Activated CD4-positive, CD25-positive, alpha-beta regulatory T cell treated with anti-CD3 and anti-CD28 coated beads, Interleukin-2, amount 50 U/mL, for 72 hours (primary cell): ENCODE results near the gene AVPR1A.
"Not testable (repeated sequence)": the region's sequence is repeated elsewhere in the genome, so short reads cannot be mapped to it uniquely, and the experiment has no call there.

Experiments
- DNase-seq: peaks from one replicate; pipeline ENCODE4 v3.0.0; 2021

AVPR1A gene

GRCh38 chr12:63150713-63151622, at the start of gene AVPR1A:
Gene AVPR1A, minus strand, starts transcription at chr12:63151201. Its CDS starts 365 bp downstream, at chr12:63150836.
- no peak for DNase-seq

DNA sequence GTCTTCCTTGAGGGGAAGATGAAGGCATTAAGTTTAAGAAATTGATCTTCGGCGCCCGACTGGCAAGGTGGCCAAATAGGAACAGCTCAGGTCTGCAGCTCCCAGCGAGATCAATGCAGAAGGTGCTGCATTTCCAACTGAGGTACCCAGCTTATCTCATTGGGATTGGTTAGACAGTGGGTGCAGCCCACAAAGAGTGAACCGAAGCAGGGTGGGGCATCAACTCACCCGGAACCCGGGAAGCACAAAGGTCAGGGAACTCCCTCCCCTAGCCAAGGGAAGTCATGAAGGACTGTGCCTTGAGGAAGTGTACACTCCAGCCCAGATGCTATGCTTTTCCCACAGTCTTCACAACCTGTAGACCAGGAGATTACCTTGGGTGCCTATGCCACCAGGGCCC, 45.2 kb upstream of the AVPR1A start:
- no peak for DNase-seq

- no peak for DNase-seq
Observed at GRCh38 chr12:63179224-63179623, 28.2 kb upstream of the AVPR1A start.

- DNase-seq: no peak
Observed at GRCh38 chr12:63170321-63170720, 19.3 kb upstream of the AVPR1A start.

- DNase-seq: not testable (repeated sequence)
Observed at GRCh38 chr12:63167741-63168140, 16.7 kb upstream of the AVPR1A start.

GRCh38 chr12:63164911-63165310, 13.9 kb upstream of the AVPR1A start:
- DNase-seq: no peak

GRCh38 chr12:63163541-63163940, 12.5 kb upstream of the AVPR1A start:
- no peak for DNase-seq

GRCh38 chr12:63155375-63155774, 4.4 kb upstream of the AVPR1A start:
- no peak for DNase-seq

GRCh38 chr12:63154560-63154959, 3.6 kb upstream of the AVPR1A start:
- no peak for DNase-seq

GRCh38 chr12:63152321-63152700, 1.3 kb upstream of the AVPR1A start:
- no peak for DNase-seq

GRCh38 chr12:63151623-63152320, 771 bp upstream of the AVPR1A start:
- DNase-seq: no peak

- no peak for DNase-seq
Observed at GRCh38 chr12:63149909-63150712, 890 bp downstream of the AVPR1A start.

DNA sequence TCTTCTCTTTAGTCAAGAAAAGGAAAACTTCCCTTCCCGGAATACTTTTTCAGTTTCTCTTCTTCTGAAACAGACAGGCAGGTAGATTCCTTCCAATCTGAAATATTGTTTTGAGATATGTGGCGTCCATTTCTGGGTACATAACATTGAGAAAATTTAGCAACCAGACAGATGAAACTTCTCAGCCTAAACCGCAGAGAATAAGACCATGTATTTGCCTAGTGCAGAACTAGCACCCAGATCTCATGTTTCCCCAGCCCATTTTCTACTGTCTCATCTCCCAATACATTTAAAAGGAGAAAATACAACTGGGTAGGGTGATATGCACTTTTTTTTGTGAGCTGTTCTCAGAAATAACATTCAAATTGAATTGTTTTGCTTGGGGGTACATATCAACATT, 6.4 kb downstream of the AVPR1A start:
- DNase-seq: no peak

DNA sequence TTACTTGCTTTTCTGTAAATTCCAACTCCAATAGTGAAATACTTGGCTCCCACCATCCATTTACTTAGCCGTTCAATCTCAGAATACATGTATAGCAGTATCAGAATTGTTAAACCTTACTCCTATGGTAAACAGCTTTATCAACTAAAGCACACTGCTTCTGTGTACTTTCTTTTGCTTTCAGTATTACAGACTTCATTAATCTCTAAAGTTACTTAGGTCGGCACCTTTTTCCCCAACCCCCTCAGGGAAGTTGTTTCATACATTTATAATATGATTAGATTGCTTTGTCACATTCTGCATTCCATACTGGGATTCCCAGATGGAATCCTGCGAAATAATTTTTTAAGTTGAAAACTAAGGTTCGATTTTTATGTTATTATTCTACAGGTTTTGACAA, 12.5 kb downstream of the AVPR1A start:
- DNase-seq: no peak

- no peak for DNase-seq
Observed at GRCh38 chr12:63133981-63134380, 17.0 kb downstream of the AVPR1A start.

- no peak for DNase-seq
Observed at GRCh38 chr12:63132201-63132600, 18.8 kb downstream of the AVPR1A start.

- no peak for DNase-seq
Observed at GRCh38 chr12:63129927-63130326, 21.1 kb downstream of the AVPR1A start.

DNA sequence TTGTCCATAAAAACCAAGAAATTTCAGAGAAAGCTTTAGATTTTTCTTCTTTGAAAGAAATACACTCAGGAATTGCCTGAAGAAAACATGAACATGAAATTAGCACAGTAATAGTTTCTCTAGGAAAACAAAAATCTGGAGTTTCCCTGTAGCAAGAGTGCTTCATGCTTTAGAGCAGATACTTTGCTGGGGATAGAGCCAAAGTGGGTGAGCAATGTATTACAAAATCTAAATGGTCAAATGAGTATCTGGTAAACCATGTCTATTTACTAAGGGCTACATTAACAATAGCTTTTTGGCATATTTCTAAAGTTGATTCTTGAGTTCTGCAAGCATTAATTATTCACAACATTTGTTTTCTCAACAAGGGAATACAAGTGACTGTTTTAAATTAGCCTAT, 26.2 kb downstream of the AVPR1A start:
- no peak for DNase-seq

DNA sequence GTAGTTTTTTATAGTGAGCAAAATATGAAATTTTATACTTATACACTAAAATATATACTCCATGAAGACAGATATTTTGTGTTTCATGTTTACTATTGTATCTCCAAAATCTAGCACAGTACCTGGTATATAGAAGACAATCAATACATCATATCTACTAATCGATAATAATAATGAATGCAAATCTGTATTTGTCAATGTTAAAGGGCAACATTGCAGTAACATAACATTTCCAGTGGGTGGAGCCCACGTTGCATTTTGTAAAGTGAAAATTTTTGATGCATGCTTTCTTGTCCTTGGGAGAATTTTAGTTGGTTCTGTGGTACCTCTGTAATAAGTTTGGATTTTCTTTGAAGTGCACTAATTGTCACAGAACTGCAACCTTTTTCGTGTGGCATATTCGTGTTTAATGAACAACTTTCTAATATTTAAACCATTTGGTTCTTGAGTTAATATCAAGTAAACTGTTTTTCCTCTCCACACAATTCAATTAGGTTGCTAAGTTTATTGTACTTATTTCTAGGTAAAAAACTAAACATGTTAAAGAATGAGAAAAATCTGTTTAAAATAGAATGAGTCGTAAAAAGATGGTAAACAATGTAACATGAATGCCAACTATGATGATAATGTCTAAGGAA, 47.4 kb downstream of the AVPR1A start:
- no peak for DNase-seq

GRCh38 chr12:63101920-63102319, 49.1 kb downstream of the AVPR1A start:
- no peak for DNase-seq

DNA sequence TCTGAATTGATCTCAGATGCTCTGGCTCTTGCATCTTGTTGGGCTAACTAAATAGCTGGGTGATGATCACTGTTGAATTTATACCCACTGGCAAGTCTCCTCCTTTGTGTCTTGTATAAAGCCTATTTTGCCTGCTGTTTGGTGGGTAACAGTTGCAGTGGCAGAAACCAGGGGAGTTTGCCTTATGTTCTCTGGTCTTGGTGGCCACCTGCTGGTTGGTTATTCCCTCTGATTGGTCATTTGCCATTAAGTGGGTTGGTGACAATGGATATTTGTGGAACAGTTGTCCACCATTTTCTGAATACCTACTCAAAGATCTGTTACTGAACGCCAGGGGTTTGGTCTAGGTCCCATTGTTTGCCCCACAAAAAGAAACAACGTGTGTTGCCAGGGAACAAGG, 52.1 kb downstream of the AVPR1A start:
- no peak for DNase-seq

- DNase-seq: no peak
Observed at GRCh38 chr12:63095369-63095980, 55.5 kb downstream of the AVPR1A start.
